SJCRH30 (cell line): ENCODE measurements around the gene MCTP1. TPM values are rescaled to one million over a fixed set of nuclear protein-coding genes. Genes with fewer than 3 reads are reported as not detected.
A peak's percentile ranks its signal among the peaks of the same experiment; 100 is the strongest.
"Not testable (repeated sequence)": the region's sequence is repeated elsewhere in the genome, so short reads cannot be mapped to it uniquely, and the experiment has no call there.

Experiments used
- DNase-seq, 2 experiments: peaks; one replicate each; pipeline ENCODE4 v3.0.0-alpha.2; 2015 to 2020
- H3K27ac ChIP-seq: fragments of 250-450 bp; sonication (Bioruptor Pico); 2 replicates; pipeline ENCODE4 v1.5.1; 2020; ENCODE audit warnings: mild to moderate bottlenecking, moderate library complexity
- H3K27me3 ChIP-seq: fragments of 250-450 bp; sonication (Bioruptor Pico); 2 replicates; pipeline ENCODE4 v1.5.1; 2020; ENCODE audit warnings: mild to moderate bottlenecking, moderate library complexity
- H3K36me3 ChIP-seq: fragments of 250-450 bp; sonication (Bioruptor Pico); 2 replicates; pipeline ENCODE4 v1.5.1; 2020; ENCODE audit warnings: mild to moderate bottlenecking, moderate library complexity
- H3K4me1 ChIP-seq: fragments of 250-450 bp; sonication (Bioruptor Pico); 2 replicates; pipeline ENCODE4 v1.5.1; 2020; ENCODE audit warnings: mild to moderate bottlenecking, moderate library complexity
- H3K4me3 ChIP-seq: fragments of 250-450 bp; sonication (Bioruptor Pico); 2 replicates; pipeline ENCODE4 v1.5.1; 2020; ENCODE audit warnings: mild to moderate bottlenecking, moderate library complexity
- H3K9me3 ChIP-seq: fragments of 250-450 bp; sonication (Bioruptor Pico); replicated peaks from 2 replicates; pipeline ENCODE4 v1.5.1; 2020; ENCODE audit warnings: mild to moderate bottlenecking, moderate library complexity
- total RNA-seq: library from RNA; depleted of rRNA; stranded (reverse); fragments of >200 nt; shearing (Covaris generic); gene quantifications from 2 replicates; pipeline ENCODE4 v1.2.3, GENCODE V29; 2014

MCTP1 gene
- total RNA-seq, 1 experiment from 2014 or later: 1.8 TPM

- Histone ChIP-seq H3K4me1 (no peaks in the 10 kb centered on the region), H3K36me3 (no peaks in the 10 kb centered on the region), H3K9me3 (no peaks in the 10 kb centered on the region), H3K27ac (no peak overlapping the region), H3K27me3 (no peaks in the 10 kb centered on the region), H3K4me3 (no peak overlapping the region)
- DNase-seq: no peak
These were observed 266.4 kb downstream of the MCTP1 start for GRCh38 chr5:95018511-95018910.

DNA sequence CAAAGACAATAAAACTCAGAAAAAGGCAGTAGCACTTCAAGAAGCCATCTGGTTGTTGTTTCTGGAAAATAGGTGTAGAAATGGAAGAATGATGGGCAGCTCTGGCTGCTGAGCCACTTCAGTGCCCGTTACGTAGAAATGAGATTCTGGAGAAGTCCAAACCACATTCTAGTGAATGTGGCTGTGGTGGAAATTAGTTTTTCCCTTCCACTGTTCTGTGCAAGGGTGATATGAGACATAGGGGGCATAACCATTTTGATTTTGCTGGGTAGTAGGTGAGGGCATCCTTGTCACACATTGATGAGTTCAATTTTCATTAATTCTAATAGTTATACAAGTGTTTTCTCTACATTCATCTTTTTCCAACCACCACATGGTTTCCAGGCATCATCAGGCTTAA is 275.1 kb downstream of the MCTP1 start:
- H3K4me1 ChIP-seq: no peaks in the 10 kb centered on the region
- H3K27me3 ChIP-seq: no peaks in the 10 kb centered on the region
- H3K27ac ChIP-seq: no peak overlapping the region
- no peaks in the 10 kb centered on the region for H3K9me3 ChIP-seq
- H3K36me3 ChIP-seq: no peaks in the 10 kb centered on the region
- DNase-seq: no peak
- no peak overlapping the region for H3K4me3 ChIP-seq

DNA sequence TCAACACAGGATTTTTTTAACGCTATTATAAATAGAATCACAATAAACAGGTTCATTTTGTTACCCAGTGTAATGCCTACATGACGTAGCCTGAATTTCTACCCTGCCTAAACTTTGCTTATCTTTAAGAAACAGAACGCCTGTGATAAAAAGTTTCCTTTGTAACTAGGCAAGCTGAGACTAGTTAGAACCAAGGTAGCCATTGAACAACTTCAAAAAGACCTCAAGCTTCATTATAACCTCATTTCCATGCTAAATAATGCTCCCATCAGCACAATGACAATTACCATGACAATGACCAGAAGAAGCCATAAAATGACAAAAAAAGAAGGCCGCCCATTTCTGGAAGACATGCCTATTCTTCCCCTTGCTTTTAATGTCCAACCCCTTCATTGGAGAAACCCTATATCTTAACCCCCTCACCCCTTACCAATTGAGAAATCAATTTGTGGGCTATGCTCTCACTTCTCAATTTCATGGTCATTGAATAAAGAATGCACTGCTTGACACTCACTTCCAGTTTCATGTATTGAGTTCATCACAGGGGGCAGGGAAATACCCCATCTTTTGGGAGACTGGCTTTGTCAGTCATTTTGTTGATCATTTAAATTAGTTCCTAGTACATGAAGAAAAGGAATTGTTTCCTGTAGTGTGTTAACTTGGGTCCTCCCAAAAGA is 276.8 kb downstream of the MCTP1 start:
- Histone ChIP-seq H3K4me3 (no peak overlapping the region), H3K27me3 (no peaks in the 10 kb centered on the region), H3K36me3 (no peaks in the 10 kb centered on the region), H3K4me1 (no peaks in the 10 kb centered on the region), H3K9me3 (no peaks in the 10 kb centered on the region), H3K27ac (no peak overlapping the region)
- no peak for DNase-seq

GRCh38 chr5:95005811-95006210 is 279.1 kb downstream of the MCTP1 start:
- H3K27ac ChIP-seq: no peak overlapping the region
- no peaks in the 10 kb centered on the region for H3K27me3 ChIP-seq
- DNase-seq: no peak
- no peaks in the 10 kb centered on the region for H3K9me3 ChIP-seq
- H3K36me3 ChIP-seq: no peaks in the 10 kb centered on the region
- no peak overlapping the region for H3K4me3 ChIP-seq
- no peaks in the 10 kb centered on the region for H3K4me1 ChIP-seq

DNA sequence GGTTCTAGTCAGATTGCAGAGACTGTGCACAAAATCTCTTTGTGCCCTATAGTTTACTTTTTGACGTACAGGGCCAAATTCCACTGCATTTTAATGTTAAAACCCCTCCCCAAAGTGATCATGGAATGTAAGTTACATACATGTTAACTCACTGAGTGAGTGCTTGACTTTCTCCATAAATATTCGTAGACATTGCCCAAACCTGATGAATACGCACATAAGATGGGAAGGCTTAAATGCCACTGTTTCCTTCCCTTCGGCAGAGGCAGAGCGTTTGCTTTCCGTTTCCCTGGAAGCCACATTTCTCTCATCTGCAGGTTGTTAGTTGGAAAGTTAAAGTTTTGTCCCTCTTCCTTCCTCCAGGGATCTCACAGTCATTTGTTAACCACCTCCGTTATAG is 286.2 kb downstream of the MCTP1 start:
- no peak overlapping the region for H3K4me3 ChIP-seq
- no peak for DNase-seq
- H3K9me3 ChIP-seq: no peaks in the 10 kb centered on the region
- H3K36me3 ChIP-seq: no peaks in the 10 kb centered on the region
- no peaks in the 10 kb centered on the region for H3K27me3 ChIP-seq
- H3K4me1 ChIP-seq: peaks cover 6% of the 10 kb centered on the region
- H3K27ac ChIP-seq: no peak overlapping the region

DNA sequence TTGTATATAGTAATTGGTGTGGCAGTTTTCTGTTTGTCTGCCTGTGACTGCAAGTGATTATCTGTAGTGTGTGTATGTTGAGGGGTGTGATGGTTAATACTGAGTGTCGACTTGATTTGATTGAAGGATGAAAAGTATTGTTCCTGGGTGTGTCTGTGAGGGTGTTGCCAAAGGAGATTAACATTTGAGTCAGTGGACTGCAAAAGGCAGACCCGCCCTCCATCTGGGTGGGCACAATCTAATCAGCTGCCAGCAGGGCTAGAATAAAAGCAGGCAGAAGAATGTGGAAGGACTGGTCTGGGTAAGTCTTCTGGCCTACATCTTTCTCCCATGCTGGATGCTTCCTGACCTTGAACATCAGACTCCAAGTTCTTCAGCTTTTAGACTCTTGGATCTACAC is 290.4 kb downstream of the MCTP1 start:
- not testable (repeated sequence) for H3K27me3 ChIP-seq, DNase-seq, H3K36me3 ChIP-seq, H3K9me3 ChIP-seq, H3K4me3 ChIP-seq, H3K27ac ChIP-seq
- H3K4me1 ChIP-seq: peaks cover 12% of the 10 kb centered on the region

DNA sequence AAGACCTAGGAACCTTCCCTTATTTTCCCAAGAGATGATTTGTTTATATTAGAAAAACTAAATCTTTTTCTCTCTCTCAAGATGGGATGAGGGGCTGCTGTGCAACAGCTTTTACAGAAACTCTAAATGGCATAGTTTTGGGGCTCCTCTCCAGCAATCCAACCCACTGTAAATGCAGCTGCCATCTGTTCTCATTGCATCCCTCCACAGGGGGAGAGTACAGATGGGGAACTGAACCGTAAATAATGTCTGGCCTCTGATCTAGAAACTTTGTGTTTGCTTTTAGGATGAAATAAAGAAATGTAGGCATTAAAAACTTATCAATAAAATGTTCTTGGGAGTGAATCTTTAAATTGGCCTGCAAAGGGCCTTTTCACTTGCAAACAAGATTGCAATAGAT is 291.4 kb downstream of the MCTP1 start:
- Histone ChIP-seq H3K27me3 (no peaks in the 10 kb centered on the region), H3K4me1 (peaks cover 12% of the 10 kb centered on the region), H3K27ac (no peak overlapping the region), H3K9me3 (no peaks in the 10 kb centered on the region), H3K4me3 (no peak overlapping the region), H3K36me3 (no peaks in the 10 kb centered on the region)
- DNase-seq: peak in 1 of 2 experiments; percentile 34

GRCh38 chr5:94992325-94992724 is 292.6 kb downstream of the MCTP1 start:
- no peak overlapping the region for H3K27ac ChIP-seq
- no peak overlapping the region for H3K4me3 ChIP-seq
- no peaks in the 10 kb centered on the region for H3K27me3 ChIP-seq
- DNase-seq: no peak
- H3K36me3 ChIP-seq: no peaks in the 10 kb centered on the region
- H3K9me3 ChIP-seq: no peaks in the 10 kb centered on the region
- H3K4me1 ChIP-seq: peaks cover 12% of the 10 kb centered on the region

DNA sequence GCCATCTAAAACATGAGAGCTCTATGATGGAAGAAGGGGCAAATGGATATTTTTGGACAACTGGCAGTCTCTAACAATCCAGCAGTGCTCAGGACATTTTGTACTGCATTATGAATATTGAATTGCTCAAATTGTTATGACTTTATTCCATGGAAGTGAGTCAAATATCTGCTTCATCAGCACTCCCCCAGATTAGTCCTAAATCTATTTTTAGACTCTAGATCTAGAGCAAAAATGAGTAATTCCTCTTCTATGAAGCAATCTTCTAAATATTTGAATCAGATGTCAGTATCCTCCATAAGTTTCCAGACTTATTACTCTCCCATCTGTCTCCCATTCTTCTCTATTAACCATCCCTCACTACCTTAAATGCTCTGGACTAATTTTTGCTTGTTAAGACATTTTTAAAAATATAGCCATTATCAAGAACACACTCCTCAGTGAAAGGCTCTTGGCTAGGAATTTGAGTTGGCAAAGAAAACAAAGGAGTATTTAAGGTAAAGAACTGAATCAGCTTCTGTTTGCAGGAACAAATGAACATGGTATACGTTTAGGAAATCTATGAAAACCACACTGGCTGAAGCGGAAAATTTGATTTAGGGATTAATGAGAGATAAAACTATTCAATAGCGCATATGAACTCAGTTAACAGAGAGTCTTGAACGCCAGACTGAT is 300.9 kb downstream of the MCTP1 start:
- H3K9me3 ChIP-seq: no peaks in the 10 kb centered on the region
- H3K36me3 ChIP-seq: no peaks in the 10 kb centered on the region
- peak in 1 of 2 experiments; percentile 22 for DNase-seq
- H3K4me3 ChIP-seq: no peak overlapping the region
- no peaks in the 10 kb centered on the region for H3K4me1 ChIP-seq
- no peak overlapping the region for H3K27ac ChIP-seq
- H3K27me3 ChIP-seq: no peaks in the 10 kb centered on the region

DNA sequence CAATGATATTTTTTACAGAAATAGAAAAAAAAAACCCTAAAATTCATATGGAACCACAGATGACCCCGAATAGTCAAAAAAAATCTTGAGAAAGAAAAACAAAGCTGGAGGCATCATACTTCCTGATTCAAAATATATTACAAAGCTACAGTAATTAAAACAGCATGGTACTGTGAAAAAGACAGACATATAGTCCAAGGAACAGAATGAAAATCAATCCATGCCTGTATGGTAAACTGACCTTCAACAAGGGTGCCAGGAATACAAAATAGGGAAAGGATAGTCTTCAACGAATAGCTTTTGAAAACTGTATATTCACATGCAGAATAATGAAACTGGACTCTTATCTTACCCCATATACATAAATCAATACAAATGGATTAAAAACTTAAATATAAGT is 307.5 kb downstream of the MCTP1 start:
- no peak overlapping the region for H3K27ac ChIP-seq
- peaks cover 8% of the 10 kb centered on the region; the same call in 1 of the 2 replicates for H3K9me3 ChIP-seq
- no peaks in the 10 kb centered on the region for H3K27me3 ChIP-seq
- no peaks in the 10 kb centered on the region for H3K36me3 ChIP-seq
- no peak for DNase-seq
- no peak overlapping the region for H3K4me3 ChIP-seq
- no peaks in the 10 kb centered on the region for H3K4me1 ChIP-seq

DNA sequence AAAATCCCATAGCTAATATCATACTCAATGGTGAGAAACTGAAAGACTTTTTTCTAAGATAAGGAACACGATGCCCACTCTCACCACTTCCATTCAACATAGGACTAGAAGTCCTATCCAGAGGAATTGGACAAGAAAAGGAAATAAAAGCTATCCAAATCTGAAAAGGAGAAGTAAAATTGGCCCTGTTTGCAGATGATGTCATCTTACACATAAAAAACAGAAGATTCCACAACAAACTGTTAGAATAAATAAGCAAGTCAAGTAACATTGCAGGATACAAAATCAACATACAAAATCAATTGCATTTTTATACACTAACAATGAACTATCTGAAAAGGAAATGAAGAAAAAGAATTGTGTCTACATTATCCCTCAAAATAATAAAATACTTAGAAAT is 308.0 kb downstream of the MCTP1 start:
- no peaks in the 10 kb centered on the region for H3K27me3 ChIP-seq
- no peak overlapping the region for H3K27ac ChIP-seq
- H3K9me3 ChIP-seq: peaks cover 8% of the 10 kb centered on the region; the same call in 1 of the 2 replicates
- no peaks in the 10 kb centered on the region for H3K36me3 ChIP-seq
- no peak for DNase-seq
- H3K4me3 ChIP-seq: no peak overlapping the region
- H3K4me1 ChIP-seq: no peaks in the 10 kb centered on the region

- no peaks in the 10 kb centered on the region for H3K4me1 ChIP-seq
- H3K27me3 ChIP-seq: no peaks in the 10 kb centered on the region
- no peak for DNase-seq
- no peaks in the 10 kb centered on the region for H3K36me3 ChIP-seq
- H3K9me3 ChIP-seq: peaks cover 8% of the 10 kb centered on the region; the same call in 1 of the 2 replicates
- H3K27ac ChIP-seq: no peak overlapping the region
- no peak overlapping the region for H3K4me3 ChIP-seq
These were observed 312.6 kb downstream of the MCTP1 start for GRCh38 chr5:94972268-94972667.

- H3K4me3 ChIP-seq: no peak overlapping the region
- H3K9me3 ChIP-seq: no peaks in the 10 kb centered on the region
- H3K27me3 ChIP-seq: no peaks in the 10 kb centered on the region
- H3K27ac ChIP-seq: no peak overlapping the region
- peak in 1 of 2 experiments; percentile 55 for DNase-seq
- H3K4me1 ChIP-seq: no peaks in the 10 kb centered on the region
- H3K36me3 ChIP-seq: no peaks in the 10 kb centered on the region
These were observed 315.7 kb downstream of the MCTP1 start for GRCh38 chr5:94969174-94969573.

DNA sequence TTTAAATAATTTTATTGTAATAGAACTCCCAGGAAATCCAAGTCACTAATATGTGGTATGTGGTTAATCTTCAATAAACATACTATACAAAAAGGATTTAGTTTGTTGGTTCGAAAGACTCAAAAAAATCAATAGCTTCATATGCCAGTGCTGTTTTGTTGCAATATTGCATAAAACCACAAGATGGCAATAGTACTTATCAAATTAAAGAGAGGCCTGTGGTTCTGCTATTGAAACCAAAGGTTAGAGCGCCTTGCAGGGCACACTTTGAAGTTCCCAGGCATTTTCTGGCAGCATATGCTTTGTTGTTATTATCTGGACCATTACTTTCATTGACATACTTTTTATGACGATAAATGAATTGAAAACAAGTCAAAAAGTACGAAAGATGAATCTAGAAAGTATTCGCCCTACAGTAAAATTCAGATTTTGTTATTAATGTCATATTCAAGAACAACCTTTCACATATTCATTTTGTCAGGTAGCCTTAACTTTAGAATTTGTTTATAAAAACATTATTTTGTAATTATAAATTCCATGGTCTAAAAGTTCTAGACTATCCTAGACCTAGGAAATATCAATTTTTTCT is 316.3 kb downstream of the MCTP1 start:
- DNase-seq: peak; percentile 52 to 81
- Histone ChIP-seq H3K4me1 (no peaks in the 10 kb centered on the region), H3K9me3 (no peaks in the 10 kb centered on the region), H3K36me3 (no peaks in the 10 kb centered on the region), H3K27me3 (no peaks in the 10 kb centered on the region), H3K27ac (no peak overlapping the region), H3K4me3 (no peak overlapping the region)

DNA sequence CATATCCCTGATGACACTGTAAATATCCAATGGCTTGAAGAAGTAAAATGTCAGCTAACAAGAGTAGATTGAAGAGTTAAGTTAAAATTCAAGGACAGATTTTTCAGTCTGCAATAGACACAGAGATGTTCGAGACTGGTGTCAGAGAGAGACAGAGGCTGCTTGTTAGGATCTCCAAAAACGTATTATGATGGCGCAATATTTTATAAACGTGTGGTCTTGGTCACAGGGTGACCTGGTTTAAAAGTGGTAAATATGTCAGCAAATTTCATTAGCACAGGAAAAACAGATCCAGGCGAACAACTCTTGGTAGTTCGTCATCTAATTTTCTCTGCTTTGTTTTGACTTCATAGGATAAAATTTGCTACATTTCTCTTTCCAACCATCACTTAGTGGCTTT is 317.4 kb downstream of the MCTP1 start:
- H3K4me3 ChIP-seq: no peak overlapping the region
- H3K27me3 ChIP-seq: no peaks in the 10 kb centered on the region
- no peaks in the 10 kb centered on the region for H3K36me3 ChIP-seq
- DNase-seq: no peak
- H3K4me1 ChIP-seq: no peaks in the 10 kb centered on the region
- H3K27ac ChIP-seq: no peak overlapping the region
- no peaks in the 10 kb centered on the region for H3K9me3 ChIP-seq
